Fibroblast of villous mesenchyme (primary cell): ENCODE measurements around the gene RHOU. TPM values are rescaled to one million over a fixed set of nuclear protein-coding genes. Genes with fewer than 3 reads are reported as not detected.

Experiments
- DNase-seq: peaks from one replicate; pipeline ENCODE4 v3.0.0-alpha.2; 2010; ENCODE audit warnings: low read depth
- H3K4me3 ChIP-seq: 2 replicates; pipeline ENCODE4 v1.5.1; 2011; ENCODE audit warnings: low read depth, mild to moderate bottlenecking, low read length
- CTCF ChIP-seq: IDR thresholded peaks from 2 replicates; pipeline ENCODE4 v1.5.1; 2012; ENCODE audit warnings: low read depth, mild to moderate bottlenecking, low read length; ENCODE audit not compliant: insufficient read depth
- total RNA-seq: library from RNA; depleted of rRNA; stranded (reverse); fragments of >200 nt; gene quantifications from 2 replicates; pipeline ENCODE4 v1.2.3, GENCODE V29; 2012

Gene RHOU
- total RNA-seq, 1 donor, result 2.2 TPM

- DNase-seq, result no peak
- TF ChIP-seq CTCF, result no peak
- no peak overlapping the region for H3K4me3 ChIP-seq
Observed at GRCh38 chr1:228754646-228755268, 19.5 kb downstream of the RHOU start.

- H3K4me3 ChIP-seq, result no peak overlapping the region
- no peak for DNase-seq
- no peak for TF ChIP-seq CTCF
Observed at GRCh38 chr1:228755800-228756199, 20.5 kb downstream of the RHOU start.

GRCh38 chr1:228756457-228756856 is 21.2 kb downstream of the RHOU start:
- H3K4me3 ChIP-seq, result no peak overlapping the region
- DNase-seq, result no peak
- TF ChIP-seq CTCF, result no peak

- TF ChIP-seq CTCF, result no peak
- no peak for DNase-seq
- no peak overlapping the region for H3K4me3 ChIP-seq
Observed at GRCh38 chr1:228758447-228758846, 23.2 kb downstream of the RHOU start.

GRCh38 chr1:228760979-228761378 is 25.7 kb downstream of the RHOU start:
- TF ChIP-seq CTCF, result no peak
- no peak for DNase-seq
- no peak overlapping the region for H3K4me3 ChIP-seq

GRCh38 chr1:228763561-228763960 is 28.3 kb downstream of the RHOU start:
- no peak for DNase-seq
- H3K4me3 ChIP-seq, result no peak overlapping the region
- TF ChIP-seq CTCF, result no peak
